Ishikawa (cell line): Measurements from ENCODE around the gene MAGI1.

Source experiments
- MAX ChIP-seq: IDR thresholded peaks from 2 replicates; pipeline ENCODE4 v1.6.1; 2012
- REST ChIP-seq: IDR thresholded peaks from 2 replicates; pipeline ENCODE4 v1.6.1; 2012; ENCODE audit warnings: low read depth, mild to moderate bottlenecking
- TAF1 ChIP-seq: IDR thresholded peaks from 2 replicates; pipeline ENCODE4 v1.6.1; 2012; ENCODE audit warnings: low read depth, mild to moderate bottlenecking
- YY1 ChIP-seq: IDR thresholded peaks from 2 replicates; pipeline ENCODE4 v1.6.1; 2012; ENCODE audit warnings: low read depth

GRCh38 chr3:65761446-65762234 lies 277.1 kb downstream of the MAGI1 start:
- TF ChIP-seq MAX (no peak), TAF1 (no peak), REST (no peak), YY1 (no peak)
